H1 (cell line): ENCODE results near the gene COL5A1. TPM values are rescaled to one million over a fixed set of nuclear protein-coding genes. Genes with fewer than 3 reads are reported as not detected.

Source experiments
- CTCF ChIA-PET: fragments of 300-600 bp; sonication (Branson Sonifier 250); formaldehyde crosslinking; loops from one replicate; lab custom pipeline; 2021; ENCODE audit not compliant: partially characterized antibody; lab: Charles Lee
- POLR2A ChIA-PET: fragments of 300-600 bp; sonication (Branson Sonifier 250); formaldehyde crosslinking; loops from one replicate; lab custom pipeline; 2021; ENCODE audit warnings: inconsistent platforms; ENCODE audit not compliant: partially characterized antibody; lab: Charles Lee
- DNase-seq, 2 experiments: peaks; one replicate each; pipeline versions ENCODE4 v3.0.0 to v3.0.0-alpha.2; 2010 to 2022; ENCODE audit warnings: low spot score in 2 of 2, low read depth in 1 of 2, mixed read lengths in 1 of 2
- FAIRE-seq: peaks from 2 replicates; lab custom pipeline; 2011; peaks lifted over from hg19 to GRCh38; lab: Jason Lieb, UNC
- H2AFZ ChIP-seq: 2 replicates; pipeline ENCODE4 v1.8.1; 2012; ENCODE audit warnings: low read length, inconsistent platforms
- H2AK5ac ChIP-seq: 2 replicates; pipeline ENCODE4 v1.6.1; 2013; ENCODE audit warnings: low read depth, low read length
- H2BK120ac ChIP-seq: replicated peaks from 2 replicates; pipeline ENCODE3; 2013; ENCODE audit warnings: low read depth, low read length, inconsistent platforms
- H2BK12ac ChIP-seq: 2 replicates; pipeline ENCODE4 v1.6.1; 2013; ENCODE audit warnings: low read depth, low read length
- H2BK15ac ChIP-seq: 2 replicates; pipeline ENCODE4 v1.6.1; 2013; ENCODE audit warnings: low read length
- H2BK20ac ChIP-seq: 2 replicates; pipeline ENCODE4 v1.6.1; 2013; ENCODE audit warnings: low read length
- H2BK5ac ChIP-seq: 2 replicates; pipeline ENCODE4 v1.6.1; 2013; ENCODE audit warnings: low read depth, low read length
- H3K14ac ChIP-seq: 2 replicates; pipeline ENCODE4 v1.6.1; 2013; ENCODE audit warnings: inconsistent platforms; ENCODE audit not compliant: insufficient read length
- H3K18ac ChIP-seq: 2 replicates; pipeline ENCODE4 v1.6.1; 2013; ENCODE audit warnings: low read length; ENCODE audit errors: extremely low read depth
- H3K23ac ChIP-seq: 2 replicates; pipeline ENCODE4 v1.6.1; 2013; ENCODE audit warnings: inconsistent platforms; ENCODE audit not compliant: insufficient read length
- H3K23me2 ChIP-seq: 2 replicates; pipeline ENCODE4 v1.6.1; 2013; ENCODE audit warnings: low read depth, low read length
- H3K27ac ChIP-seq: 2 replicates; pipeline ENCODE4 v1.6.1; 2011; ENCODE audit warnings: low read depth, low read length, inconsistent platforms
- H3K27me3 ChIP-seq, 4 experiments: replicated peaks in 1 of 4; 1 replicate in 1 of 4; 2 replicates in 3 of 4; pipeline versions ENCODE4 v1.6.1 to v1.8.1; 2011 to 2013; ENCODE audit warnings: low read length in 3 of 4, mild to moderate bottlenecking in 3 of 4, inconsistent platforms in 2 of 4, mixed read lengths in 2 of 4, moderate library complexity in 1 of 4; ENCODE audit not compliant: control insufficient read depth in 3 of 4, insufficient read depth in 3 of 4; ENCODE audit errors: extremely low read depth in 1 of 4
- H3K36me3 ChIP-seq, 4 experiments: 2 replicates each; pipeline versions ENCODE4 v1.6.1 to v1.8.1; 2011 to 2013; ENCODE audit warnings: mild to moderate bottlenecking in 4 of 4, low read length in 3 of 4, moderate library complexity in 2 of 4, control low read depth in 1 of 4, inconsistent platforms in 1 of 4; ENCODE audit not compliant: insufficient read depth in 4 of 4, control insufficient read depth in 2 of 4
- H3K4ac ChIP-seq: replicated peaks from 2 replicates; pipeline ENCODE3; 2013; ENCODE audit warnings: low read length, low read depth, mixed read lengths, inconsistent platforms; ENCODE audit not compliant: insufficient read length
- H3K4me1 ChIP-seq, 4 experiments: replicated peaks in 1 of 4; 1 replicate in 1 of 4; 2 replicates in 3 of 4; pipeline versions ENCODE4 v1.6.1 to v1.8.1; 2011 to 2013; ENCODE audit warnings: low read length in 3 of 4, inconsistent platforms in 2 of 4, mixed read lengths in 1 of 4; ENCODE audit not compliant: insufficient read depth in 4 of 4, control insufficient read depth in 3 of 4
- H3K4me2 ChIP-seq, 2 experiments: 2 replicates each; pipeline versions ENCODE4 v1.6.1 to v1.8.1; 2011 to 2013; ENCODE audit warnings: low read depth in 2 of 2, low read length in 2 of 2, control low read depth in 1 of 2, inconsistent platforms in 1 of 2, mild to moderate bottlenecking in 1 of 2; ENCODE audit not compliant: insufficient read depth in 1 of 2
- H3K4me3 ChIP-seq, 4 experiments: fragments of 200-600, 300-600 bp in 1 of 4; sonication (generic), shearing (Covaris generic), sonication (Bioruptor Twin) in 1 of 4; 2 replicates each; pipeline versions ENCODE4 v1.5.1 to v1.8.1; 2011 to 2016; ENCODE audit warnings: low read length in 4 of 4, low read depth in 3 of 4, control low read depth in 2 of 4, inconsistent platforms in 2 of 4, mild to moderate bottlenecking in 2 of 4, mixed read lengths in 1 of 4, moderate library complexity in 1 of 4; ENCODE audit not compliant: insufficient read depth in 2 of 4; ENCODE audit errors: extremely low read depth in 1 of 4
- H3K56ac ChIP-seq: replicated peaks from 2 replicates; pipeline ENCODE3; 2013; ENCODE audit warnings: low read depth, mild to moderate bottlenecking, mixed read lengths, low read length, inconsistent platforms; ENCODE audit not compliant: insufficient read length
- H3K79me1 ChIP-seq: 2 replicates; pipeline ENCODE4 v1.6.1; 2013; ENCODE audit warnings: low read depth, low read length, control low read depth
- H3K79me2 ChIP-seq, 2 experiments: 2 replicates each; pipeline versions ENCODE4 v1.6.1 to v1.8.1; 2012 to 2013; ENCODE audit warnings: low read length in 2 of 2, mild to moderate bottlenecking in 2 of 2, inconsistent platforms in 1 of 2; ENCODE audit not compliant: insufficient read depth in 2 of 2, control insufficient read depth in 1 of 2
- H3K9ac ChIP-seq, 4 experiments: replicated peaks in 1 of 4; 1 replicate in 1 of 4; 2 replicates in 3 of 4; pipeline versions ENCODE4 v1.6.1 to v1.8.1; 2011 to 2013; ENCODE audit warnings: low read depth in 3 of 4, low read length in 3 of 4, control low read depth in 2 of 4, mild to moderate bottlenecking in 2 of 4, moderate library complexity in 2 of 4, inconsistent platforms in 1 of 4; ENCODE audit errors: extremely low read depth in 1 of 4
- H3K9me3 ChIP-seq, 2 experiments: 2 replicates each; pipeline versions ENCODE4 v1.6.1 to v1.8.1; 2012 to 2013; ENCODE audit warnings: mild to moderate bottlenecking in 2 of 2, moderate library complexity in 2 of 2, control low read depth in 1 of 2, inconsistent platforms in 1 of 2, low read depth in 1 of 2, low read length in 1 of 2, mixed read lengths in 1 of 2; ENCODE audit not compliant: insufficient read depth in 2 of 2
- H4K20me1 ChIP-seq, 2 experiments: replicated peaks in 1 of 2; 2 replicates each; pipeline versions ENCODE3 to v1.8.1; 2011 to 2013; ENCODE audit warnings: inconsistent platforms in 2 of 2, low read length in 2 of 2, mild to moderate bottlenecking in 1 of 2; ENCODE audit not compliant: insufficient read depth in 2 of 2, control insufficient read depth in 1 of 2
- H4K5ac ChIP-seq: 2 replicates; pipeline ENCODE4 v1.6.1; 2013; ENCODE audit warnings: low read length, low read depth, mixed read lengths, inconsistent platforms; ENCODE audit not compliant: insufficient read length
- H4K8ac ChIP-seq: 2 replicates; pipeline ENCODE4 v1.8.0; 2013; ENCODE audit warnings: mild to moderate bottlenecking, moderate library complexity, low read length, inconsistent platforms; ENCODE audit not compliant: insufficient read depth; ENCODE audit errors: extremely low read depth
- H4K91ac ChIP-seq: replicated peaks from 2 replicates; pipeline ENCODE3; 2013; ENCODE audit warnings: low read length, mixed read lengths, inconsistent platforms; ENCODE audit not compliant: insufficient read length
- ASH2L ChIP-seq: fragments of 200-600, 300-600 bp; sonication (generic); IDR thresholded peaks from one replicate; pipeline ENCODE4 v1.7.1; 2017; ENCODE audit warnings: low read length
- BCL11A ChIP-seq, 2 experiments: IDR thresholded peaks; one replicate each; pipeline ENCODE4 v1.6.1; 2011; ENCODE audit warnings: low read depth in 2 of 2, low read length in 2 of 2, mild to moderate bottlenecking in 2 of 2
- CBX5 ChIP-seq: fragments of 300-800, 300-1000 bp; sonication (generic); IDR thresholded peaks from 2 replicates; pipeline ENCODE4 v1.7.1; 2016; ENCODE audit warnings: antibody characterized with exemption, low read length, low read depth
- CBX8 ChIP-seq: fragments of 300-800, 300-1000 bp; sonication (generic); IDR thresholded peaks from 2 replicates; pipeline ENCODE4 v1.7.1; 2016; ENCODE audit warnings: low read depth, low read length, borderline replicate concordance
- JUN ChIP-seq: IDR thresholded peaks from 2 replicates; pipeline ENCODE4 v1.6.1; 2011; ENCODE audit warnings: low read depth, mild to moderate bottlenecking, improper control_type of control experiment, low read length
- MAFK ChIP-seq: IDR thresholded peaks from 2 replicates; pipeline ENCODE4 v1.6.1; 2012; ENCODE audit warnings: low read depth, mild to moderate bottlenecking, improper control_type of control experiment, low read length
- SAP30 ChIP-seq: fragments of 300-600 bp; sonication (generic); IDR thresholded peaks from 2 replicates; pipeline ENCODE4 v1.7.1; 2012; ENCODE audit warnings: low read length, moderate library complexity, mild to moderate bottlenecking, inconsistent platforms; ENCODE audit not compliant: insufficient read depth, insufficient replicate concordance
- SIN3A ChIP-seq, 2 experiments: IDR thresholded peaks in 1 of 2; conservative IDR thresholded peaks in 1 of 2; 2 replicates each; pipeline ENCODE4 v1.6.1; 2011 to 2012; ENCODE audit warnings: low read length in 2 of 2, improper control_type of control experiment in 1 of 2, low read depth in 1 of 2, mild to moderate bottlenecking in 1 of 2
- SP1 ChIP-seq: IDR thresholded peaks from 2 replicates; pipeline ENCODE4 v1.6.1; 2011; ENCODE audit warnings: low read depth, low read length
- SP4 ChIP-seq: IDR thresholded peaks from 2 replicates; pipeline ENCODE4 v1.6.1; 2012; ENCODE audit warnings: low read length, inconsistent platforms
- YY1 ChIP-seq: IDR thresholded peaks from 2 replicates; pipeline ENCODE4 v1.6.1; 2011; ENCODE audit warnings: low read depth, mild to moderate bottlenecking, low read length
- ZNF274 ChIP-seq: IDR thresholded peaks from 2 replicates; pipeline ENCODE4 v1.7.0; 2012; ENCODE audit warnings: low read length, borderline replicate concordance; ENCODE audit errors: extremely low read depth
- WGBS, 2 experiments: shearing (Covaris generic) in 1 of 2; methylation state at CpG; one replicate each; pipeline versions ENCODE4 v1.1.6 to v1.1.7; 2013 to 2015; ENCODE audit warnings: low lambda C conversion rate in 2 of 2, mixed read lengths in 2 of 2, inconsistent platforms in 1 of 2, low coverage in 1 of 2, missing lambda C conversion rate in 1 of 2; ENCODE audit not compliant: insufficient replicate concordance in 2 of 2, insufficient coverage in 1 of 2, insufficient read length in 1 of 2; ENCODE audit errors: extremely low coverage in 1 of 2, missing lambda C conversion rate in 1 of 2; 5-methylcytosine and 5-hydroxymethylcytosine counted together
- polyA plus RNA-seq, 7 experiments: library from polyadenylated mRNA; depleted of rRNA in 3 of 7; stranded (reverse) in 5 of 7; unstranded in 2 of 7; fragments of >200 nt in 5 of 7; fragments of 200-250 nt in 2 of 7; gene quantifications; 1 replicate in 5 of 7; 2 replicates in 1 of 7; 4 replicates in 1 of 7; pipeline versions ENCODE4 v1.2.1 to v1.2.3, GENCODE V29; 2011 to 2013; ENCODE audit warnings: missing spikeins in 2 of 7, mixed read lengths in 2 of 7
- total RNA-seq: library from RNA; stranded (reverse); fragmentation: NEBNext Ultra II Directional; extraction: Animal tissue kit (Norgen Biotek cat#: 25700); gene quantifications from 2 replicates; pipeline ENCODE4 v1.2.1, GENCODE V29; 2021

COL5A1 gene
- total and polyA plus RNA-seq, 2 of the 8 experiments (the other 6 are each of a cell fraction or from before 2014, with no cell fraction given) = 3.8 to 12.0 TPM

DNA sequence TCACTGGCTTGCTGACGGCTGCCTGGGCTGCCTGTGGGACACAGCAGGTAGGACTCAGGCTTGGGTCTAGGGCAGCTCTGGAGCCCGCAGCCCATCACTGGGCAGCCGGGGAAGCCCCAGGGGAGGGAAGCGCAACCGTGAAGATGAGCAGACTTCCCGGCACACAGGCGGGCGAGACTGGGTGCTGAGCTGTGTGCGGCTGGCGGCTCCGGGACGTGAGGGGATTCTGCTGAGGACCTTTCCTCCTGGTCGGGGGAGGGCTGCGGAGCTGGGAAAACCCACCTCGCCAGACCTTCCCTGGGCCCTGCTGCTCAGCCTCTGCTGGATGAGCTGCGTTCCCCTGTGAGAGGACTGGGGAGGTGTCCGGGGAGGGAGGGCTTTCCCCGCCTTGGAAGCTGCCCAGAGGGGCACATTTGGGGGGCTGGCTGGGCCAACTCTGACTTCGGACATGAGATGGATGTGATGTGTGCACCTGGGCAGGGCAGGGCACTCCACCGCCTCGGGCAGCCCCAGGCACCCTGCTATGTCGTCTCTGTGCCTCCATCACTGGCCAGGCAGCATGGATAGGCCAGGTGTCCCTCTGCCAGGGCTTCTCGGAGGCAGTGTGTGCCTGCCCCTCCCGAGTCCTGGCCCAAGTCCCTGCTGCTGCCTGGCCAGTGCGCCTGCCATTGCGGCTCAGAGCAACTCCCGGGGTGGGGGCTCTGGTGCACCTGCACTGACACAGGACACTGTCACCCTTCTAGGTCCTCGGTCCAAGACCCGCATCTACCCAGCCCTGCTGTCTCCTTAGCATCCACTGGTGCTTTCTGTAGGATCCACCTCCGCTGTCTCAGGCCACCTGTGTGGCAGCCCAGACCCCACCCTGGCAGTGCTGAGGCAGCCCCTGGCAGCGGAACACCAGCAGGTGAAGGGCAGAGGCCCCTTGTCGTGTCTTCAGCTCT lies 66.4 kb downstream of the COL5A1 start:
- TF ChIP-seq ASH2L (no peak), BCL11A (IDR thresholded peaks at IDR 0.05; ENCODE audit: low read depth in 2 of 2, low read length in 2 of 2) (no peak), MAFK (no peak), CBX5 (no peak), JUN (no peak), YY1 (no peak), ZNF274 (no peak), SP4 (no peak), SIN3A (conservative IDR thresholded peaks at IDR 0.05 in 1 of 2, IDR thresholded peaks at IDR 0.05 in 1 of 2; ENCODE audit: low read depth in 1 of 2, low read length in 2 of 2) (no peak), SP1 (no peak), CBX8 (no peak), SAP30 (no peak)
- H4K91ac ChIP-seq = no peak overlapping the region
- POLR2A ChIA-PET = no interaction called here
- no peak overlapping the region for H2BK20ac ChIP-seq
- H3K4ac ChIP-seq = no peak overlapping the region
- H4K8ac ChIP-seq = no peak overlapping the region
- H3K18ac ChIP-seq = no peak overlapping the region
- no peaks in the 10 kb centered on the region for H3K36me3 ChIP-seq
- H3K56ac ChIP-seq = no peak overlapping the region
- WGBS, 2 experiments = 93% methylated on average over 26 of the region's 32 CpGs; no CpG with 5 or more reads in 1 of the 2 experiments
- H3K14ac ChIP-seq = no peak overlapping the region
- H3K23me2 ChIP-seq = no peaks in the 10 kb centered on the region
- H2AK5ac ChIP-seq = no peak overlapping the region
- no peaks in the 10 kb centered on the region for H3K4me1 ChIP-seq
- H3K9me3 ChIP-seq = peaks cover 0 to 14% of the 10 kb centered on the region in 2 experiments; a peak in 2 of 4 replicates
- H2BK12ac ChIP-seq = no peak overlapping the region
- H4K5ac ChIP-seq = no peak overlapping the region
- H2BK15ac ChIP-seq = no peak overlapping the region
- no peak overlapping the region for H3K4me2 ChIP-seq
- H3K27ac ChIP-seq = no peak overlapping the region
- H2BK120ac ChIP-seq = no peak overlapping the region
- H3K79me1 ChIP-seq = no peaks in the 10 kb centered on the region
- CTCF ChIA-PET = interaction anchor here (1.4 to 2.7 kb wide), 5 partner anchors 10 to 275 kb away, joined by 4 to 10 read pairs (median 5); no protein-coding TSS in a partner anchor
- H3K4me3 ChIP-seq = no peak overlapping the region
- H3K79me2 ChIP-seq = no peaks in the 10 kb centered on the region
- H4K20me1 ChIP-seq = no peaks in the 10 kb centered on the region
- no peak for FAIRE-seq
- no peak overlapping the region for H3K9ac ChIP-seq
- DNase-seq = no peak
- no peaks in the 10 kb centered on the region for H3K27me3 ChIP-seq
- H2BK5ac ChIP-seq = no peak overlapping the region
- H3K23ac ChIP-seq = no peak overlapping the region
- no peak overlapping the region for H2AFZ ChIP-seq
